Measurements from ENCODE around the gene OXSR1. TPM values are rescaled to one million over a fixed set of nuclear protein-coding genes. Genes with fewer than 3 reads are reported as not detected.

The OXSR1 gene
- total and polyA plus RNA-seq, 4 donors = 4.3 to 24.7 (median 12.2) TPM

DNA sequence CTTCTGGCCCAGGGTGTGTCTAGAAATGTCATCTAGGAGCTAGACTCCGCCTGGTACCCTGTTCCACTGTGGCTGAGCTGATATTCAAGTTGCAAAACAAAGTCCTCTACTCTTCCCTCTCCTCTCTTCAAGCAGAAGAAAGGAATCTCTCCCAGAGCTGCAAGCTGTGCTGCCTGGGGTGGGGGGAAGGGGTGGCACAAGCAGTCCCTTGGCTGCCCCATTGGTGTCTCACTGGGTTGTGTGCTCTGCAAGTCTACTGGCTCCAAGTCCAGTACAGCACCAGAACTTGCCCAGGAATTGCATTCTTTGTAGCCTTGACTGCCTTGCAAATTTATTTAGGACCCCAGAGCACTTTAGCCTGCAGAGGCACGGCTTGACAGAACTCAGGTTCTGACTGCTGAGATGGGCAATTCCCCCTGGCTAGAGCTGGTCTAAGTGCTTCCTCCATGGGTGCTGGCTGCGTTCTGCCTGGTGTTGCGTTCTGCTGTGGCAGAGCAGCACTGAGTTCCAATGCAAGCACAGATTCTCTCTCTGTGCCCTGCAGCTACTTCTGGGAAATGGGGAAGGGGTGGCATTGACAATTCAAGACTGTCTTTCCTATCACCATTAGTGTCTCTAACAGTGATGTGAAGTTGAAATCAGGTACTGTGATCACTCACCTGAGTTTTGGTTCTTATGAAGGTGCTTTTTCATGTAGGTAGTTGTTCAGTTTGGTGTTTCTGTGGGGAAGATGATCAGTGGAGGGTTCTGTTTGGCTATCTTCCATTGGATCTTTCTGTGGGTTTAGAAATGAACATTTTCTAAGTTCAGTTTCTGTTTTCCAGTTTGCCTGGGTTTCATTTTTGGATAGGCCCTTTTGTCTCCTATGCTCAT lies 39.5 kb downstream of the OXSR1 start:
- no peak overlapping the region for H3K27ac ChIP-seq (ENCODE audit: low read depth in 1 of 2, low read length in 2 of 2)
- no peak overlapping the region for H3K9ac ChIP-seq (ENCODE audit: low read depth in 1 of 2, low read length in 2 of 2)
- WGBS = 98% methylated on average over 4 of the region's 4 CpGs

DNA sequence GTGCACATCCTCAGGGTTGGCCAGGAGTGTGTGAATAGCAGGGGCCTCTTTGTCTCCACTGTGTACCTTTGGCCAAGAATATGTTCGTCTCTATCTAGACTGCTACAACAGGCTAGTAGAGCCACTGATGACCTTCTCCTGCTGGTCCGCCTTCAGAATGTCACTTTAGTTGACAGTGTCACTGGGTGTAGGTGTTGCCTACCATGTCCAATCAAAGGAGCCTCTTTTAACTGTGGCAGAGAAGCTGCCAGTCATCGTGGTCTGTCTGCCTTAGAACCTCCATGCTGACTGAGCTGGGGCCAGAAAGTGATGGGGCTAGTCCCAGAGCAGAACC lies 40.1 kb downstream of the OXSR1 start:
- no peak for DNase-seq (ENCODE audit: low spot score)
- peaks cover 0 to 3% (median 0%) of the 10 kb centered on the region in 4 donors for H3K36me3 ChIP-seq (ENCODE audit: control insufficient read depth in 4 of 4, insufficient read depth in 3 of 4, low read depth in 1 of 4, low read length in 3 of 4)
- no peak overlapping the region for H3K4me3 ChIP-seq (ENCODE audit: low read depth in 1 of 3, low read length in 3 of 3)
- 91% methylated on average over 3 of the region's 3 CpGs for WGBS
- H3K9ac ChIP-seq (ENCODE audit: low read depth in 1 of 2, low read length in 2 of 2) = no peak overlapping the region
- no peaks in the 10 kb centered on the region for H3K9me3 ChIP-seq (ENCODE audit: control insufficient read depth in 4 of 4, low read length in 3 of 4)
- H3K27me3 ChIP-seq (ENCODE audit: control insufficient read depth in 4 of 4, insufficient read depth in 4 of 4, low read length in 3 of 4) = no peaks in the 10 kb centered on the region
- no peak overlapping the region for H3K27ac ChIP-seq (ENCODE audit: low read depth in 1 of 2, low read length in 2 of 2)
- TF ChIP-seq YY1 (IDR thresholded peaks at IDR 0.05) (no peak), HNF4G (IDR thresholded peaks at IDR 0.05) (no peak), TAF1 (conservative IDR thresholded peaks at IDR 0.05) (no peak)
- TF ChIP-seq, protein P1, sequence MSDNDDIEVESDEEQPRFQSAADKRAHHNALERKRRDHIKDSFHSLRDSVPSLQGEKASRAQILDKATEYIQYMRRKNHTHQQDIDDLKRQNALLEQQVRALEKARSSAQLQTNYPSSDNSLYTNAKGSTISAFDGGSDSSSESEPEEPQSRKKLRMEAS (IDR thresholded peaks at IDR 0.05) = no peak
- TF ChIP-seq, protein P2, sequence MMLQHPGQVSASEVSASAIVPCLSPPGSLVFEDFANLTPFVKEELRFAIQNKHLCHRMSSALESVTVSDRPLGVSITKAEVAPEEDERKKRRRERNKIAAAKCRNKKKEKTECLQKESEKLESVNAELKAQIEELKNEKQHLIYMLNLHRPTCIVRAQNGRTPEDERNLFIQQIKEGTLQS (IDR thresholded peaks at IDR 0.05) = no peak
- no peaks in the 10 kb centered on the region for H3K4me1 ChIP-seq (ENCODE audit: control insufficient read depth in 4 of 4, insufficient read depth in 4 of 4, low read length in 3 of 4)

More for the DNA sequence above, 39.5 kb downstream of the OXSR1 start:
- Histone ChIP-seq H3K4me1 (ENCODE audit: control insufficient read depth in 4 of 4, insufficient read depth in 4 of 4, low read length in 3 of 4) (no peaks in the 10 kb centered on the region), H3K4me3 (ENCODE audit: low read depth in 1 of 3, low read length in 3 of 3) (no peak overlapping the region), H3K27me3 (ENCODE audit: control insufficient read depth in 4 of 4, insufficient read depth in 4 of 4, low read length in 3 of 4) (no peaks in the 10 kb centered on the region), H3K9me3 (ENCODE audit: control insufficient read depth in 4 of 4, low read length in 3 of 4) (no peaks in the 10 kb centered on the region), H3K36me3 (ENCODE audit: control insufficient read depth in 4 of 4, insufficient read depth in 3 of 4, low read depth in 1 of 4, low read length in 3 of 4) (peaks cover 0 to 3% (median 2%) of the 10 kb centered on the region in 4 donors)
- DNase-seq (ENCODE audit: low spot score) = no peak
- TF ChIP-seq, protein P1 (IDR thresholded peaks at IDR 0.05) = no peak
- TF ChIP-seq, protein P3, sequence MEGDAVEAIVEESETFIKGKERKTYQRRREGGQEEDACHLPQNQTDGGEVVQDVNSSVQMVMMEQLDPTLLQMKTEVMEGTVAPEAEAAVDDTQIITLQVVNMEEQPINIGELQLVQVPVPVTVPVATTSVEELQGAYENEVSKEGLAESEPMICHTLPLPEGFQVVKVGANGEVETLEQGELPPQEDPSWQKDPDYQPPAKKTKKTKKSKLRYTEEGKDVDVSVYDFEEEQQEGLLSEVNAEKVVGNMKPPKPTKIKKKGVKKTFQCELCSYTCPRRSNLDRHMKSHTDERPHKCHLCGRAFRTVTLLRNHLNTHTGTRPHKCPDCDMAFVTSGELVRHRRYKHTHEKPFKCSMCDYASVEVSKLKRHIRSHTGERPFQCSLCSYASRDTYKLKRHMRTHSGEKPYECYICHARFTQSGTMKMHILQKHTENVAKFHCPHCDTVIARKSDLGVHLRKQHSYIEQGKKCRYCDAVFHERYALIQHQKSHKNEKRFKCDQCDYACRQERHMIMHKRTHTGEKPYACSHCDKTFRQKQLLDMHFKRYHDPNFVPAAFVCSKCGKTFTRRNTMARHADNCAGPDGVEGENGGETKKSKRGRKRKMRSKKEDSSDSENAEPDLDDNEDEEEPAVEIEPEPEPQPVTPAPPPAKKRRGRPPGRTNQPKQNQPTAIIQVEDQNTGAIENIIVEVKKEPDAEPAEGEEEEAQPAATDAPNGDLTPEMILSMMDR (IDR thresholded peaks at IDR 0.05; ENCODE audit: low read depth, low read length, missing input control) = no peak
- TF ChIP-seq FOXA1 (IDR thresholded peaks at IDR 0.05) (no peak), EGR1 (IDR thresholded peaks at IDR 0.05; ENCODE audit: low read depth in 2 of 2) (no peak), RAD21 (IDR thresholded peaks at IDR 0.05) (no peak), GABPA (IDR thresholded peaks at IDR 0.05 in 1 of 2, conservative IDR thresholded peaks at IDR 0.05 in 1 of 2) (no peak), HNF4A (conservative IDR thresholded peaks at IDR 0.05) (no peak), FOXA2 (IDR thresholded peaks at IDR 0.05) (no peak), YY1 (IDR thresholded peaks at IDR 0.05) (no peak), NR2F2 (IDR thresholded peaks at IDR 0.05) (no peak), TAF1 (conservative IDR thresholded peaks at IDR 0.05) (no peak)
- TF ChIP-seq, protein P4, sequence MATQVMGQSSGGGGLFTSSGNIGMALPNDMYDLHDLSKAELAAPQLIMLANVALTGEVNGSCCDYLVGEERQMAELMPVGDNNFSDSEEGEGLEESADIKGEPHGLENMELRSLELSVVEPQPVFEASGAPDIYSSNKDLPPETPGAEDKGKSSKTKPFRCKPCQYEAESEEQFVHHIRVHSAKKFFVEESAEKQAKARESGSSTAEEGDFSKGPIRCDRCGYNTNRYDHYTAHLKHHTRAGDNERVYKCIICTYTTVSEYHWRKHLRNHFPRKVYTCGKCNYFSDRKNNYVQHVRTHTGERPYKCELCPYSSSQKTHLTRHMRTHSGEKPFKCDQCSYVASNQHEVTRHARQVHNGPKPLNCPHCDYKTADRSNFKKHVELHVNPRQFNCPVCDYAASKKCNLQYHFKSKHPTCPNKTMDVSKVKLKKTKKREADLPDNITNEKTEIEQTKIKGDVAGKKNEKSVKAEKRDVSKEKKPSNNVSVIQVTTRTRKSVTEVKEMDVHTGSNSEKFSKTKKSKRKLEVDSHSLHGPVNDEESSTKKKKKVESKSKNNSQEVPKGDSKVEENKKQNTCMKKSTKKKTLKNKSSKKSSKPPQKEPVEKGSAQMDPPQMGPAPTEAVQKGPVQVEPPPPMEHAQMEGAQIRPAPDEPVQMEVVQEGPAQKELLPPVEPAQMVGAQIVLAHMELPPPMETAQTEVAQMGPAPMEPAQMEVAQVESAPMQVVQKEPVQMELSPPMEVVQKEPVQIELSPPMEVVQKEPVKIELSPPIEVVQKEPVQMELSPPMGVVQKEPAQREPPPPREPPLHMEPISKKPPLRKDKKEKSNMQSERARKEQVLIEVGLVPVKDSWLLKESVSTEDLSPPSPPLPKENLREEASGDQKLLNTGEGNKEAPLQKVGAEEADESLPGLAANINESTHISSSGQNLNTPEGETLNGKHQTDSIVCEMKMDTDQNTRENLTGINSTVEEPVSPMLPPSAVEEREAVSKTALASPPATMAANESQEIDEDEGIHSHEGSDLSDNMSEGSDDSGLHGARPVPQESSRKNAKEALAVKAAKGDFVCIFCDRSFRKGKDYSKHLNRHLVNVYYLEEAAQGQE (IDR thresholded peaks at IDR 0.05) = no peak
- TF ChIP-seq, protein P2 (IDR thresholded peaks at IDR 0.05) = no peak

Data from liver (tissue), 9 donors.